SK-N-SH treated with all-trans-retinoic acid at 6 μM for 48 hours (cell line): Measurements from ENCODE around the gene RFX4.

Experiments used
- ESRRG ChIP-seq: fragments of 250-450 bp; sonication (Bioruptor Pico); IDR thresholded peaks from 2 replicates; pipeline ENCODE4 v1.6.1; 2021; ENCODE audit warnings: mild to moderate bottlenecking
- PPARA ChIP-seq: fragments of 250-450 bp; sonication (Bioruptor Pico); IDR thresholded peaks from 2 replicates; pipeline ENCODE4 v1.5.0; 2020; ENCODE audit warnings: mild to moderate bottlenecking, borderline replicate concordance
- RARB ChIP-seq: fragments of 250-450 bp; sonication (Bioruptor Pico); IDR thresholded peaks from 2 replicates; pipeline ENCODE4 v1.8.0; 2021; ENCODE audit warnings: mild to moderate bottlenecking, moderate library complexity
- ZFP3 ChIP-seq: fragments of 250-450 bp; sonication (Bioruptor Pico); IDR thresholded peaks from 2 replicates; pipeline ENCODE4 v1.5.0; 2020; ENCODE audit warnings: mild to moderate bottlenecking, moderate library complexity
- ZNF70 ChIP-seq: fragments of 450-650 bp; formaldehyde crosslinking; IDR thresholded peaks from 2 replicates; pipeline ENCODE4 v1.5.0; 2020; ENCODE audit warnings: mild to moderate bottlenecking, moderate library complexity
- TF ChIP-seq, protein P1 (sequence below): fragments of 250-450 bp; sonication (Bioruptor Pico); IDR thresholded peaks from 2 replicates; pipeline ENCODE4 v1.8.0; 2021; ENCODE audit warnings: low read depth, mild to moderate bottlenecking, moderate library complexity, borderline replicate concordance
- TF ChIP-seq, protein P2 (sequence below): fragments of 250-450 bp; sonication (Bioruptor Pico); IDR thresholded peaks from 2 replicates; pipeline ENCODE4 v1.5.1; 2020; ENCODE audit warnings: low read depth, mild to moderate bottlenecking, moderate library complexity

DNA sequence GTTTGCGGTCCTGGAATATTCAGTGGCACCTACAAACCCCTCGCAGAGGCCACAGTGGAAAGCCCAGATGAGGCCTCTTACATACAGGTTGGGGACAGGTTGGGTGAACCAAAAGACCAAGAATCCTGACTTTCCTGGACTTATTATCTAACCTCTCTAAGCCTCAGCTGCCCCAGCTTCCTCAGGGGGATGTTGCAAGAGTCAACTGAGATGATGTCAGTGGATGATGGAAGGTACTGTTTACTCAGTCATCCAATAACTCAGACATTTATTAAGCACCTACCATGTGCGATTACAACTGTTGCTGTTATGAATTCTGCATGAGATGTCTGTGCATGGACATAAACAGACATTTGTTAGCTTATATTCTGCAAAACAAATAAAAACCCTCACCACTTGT, 72.8 kb downstream of the RFX4 start:
- TF ChIP-seq, protein P1, sequence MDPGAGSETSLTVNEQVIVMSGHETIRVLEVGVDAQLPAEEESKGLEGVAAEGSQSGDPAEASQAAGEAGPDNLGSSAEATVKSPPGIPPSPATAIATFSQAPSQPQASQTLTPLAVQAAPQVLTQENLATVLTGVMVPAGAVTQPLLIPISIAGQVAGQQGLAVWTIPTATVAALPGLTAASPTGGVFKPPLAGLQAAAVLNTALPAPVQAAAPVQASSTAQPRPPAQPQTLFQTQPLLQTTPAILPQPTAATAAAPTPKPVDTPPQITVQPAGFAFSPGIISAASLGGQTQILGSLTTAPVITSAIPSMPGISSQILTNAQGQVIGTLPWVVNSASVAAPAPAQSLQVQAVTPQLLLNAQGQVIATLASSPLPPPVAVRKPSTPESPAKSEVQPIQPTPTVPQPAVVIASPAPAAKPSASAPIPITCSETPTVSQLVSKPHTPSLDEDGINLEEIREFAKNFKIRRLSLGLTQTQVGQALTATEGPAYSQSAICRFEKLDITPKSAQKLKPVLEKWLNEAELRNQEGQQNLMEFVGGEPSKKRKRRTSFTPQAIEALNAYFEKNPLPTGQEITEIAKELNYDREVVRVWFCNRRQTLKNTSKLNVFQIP: no peak
- TF ChIP-seq PPARA (CRISPR knock-in tag) (no peak), ESRRG (CRISPR knock-in tag) (no peak), ZNF70 (CRISPR knock-in tag) (no peak), ZFP3 (no peak), RARB (no peak)
- TF ChIP-seq, protein P2, sequence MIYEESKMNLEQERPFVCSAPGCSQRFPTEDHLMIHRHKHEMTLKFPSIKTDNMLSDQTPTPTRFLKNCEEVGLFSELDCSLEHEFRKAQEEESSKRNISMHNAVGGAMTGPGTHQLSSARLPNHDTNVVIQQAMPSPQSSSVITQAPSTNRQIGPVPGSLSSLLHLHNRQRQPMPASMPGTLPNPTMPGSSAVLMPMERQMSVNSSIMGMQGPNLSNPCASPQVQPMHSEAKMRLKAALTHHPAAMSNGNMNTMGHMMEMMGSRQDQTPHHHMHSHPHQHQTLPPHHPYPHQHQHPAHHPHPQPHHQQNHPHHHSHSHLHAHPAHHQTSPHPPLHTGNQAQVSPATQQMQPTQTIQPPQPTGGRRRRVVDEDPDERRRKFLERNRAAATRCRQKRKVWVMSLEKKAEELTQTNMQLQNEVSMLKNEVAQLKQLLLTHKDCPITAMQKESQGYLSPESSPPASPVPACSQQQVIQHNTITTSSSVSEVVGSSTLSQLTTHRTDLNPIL (CRISPR knock-in tag): no peak
